H1 (cell line): ENCODE results near the gene CAP2. TPM values are rescaled to one million over a fixed set of nuclear protein-coding genes. Genes with fewer than 3 reads are reported as not detected.

Source experiments
- CTCF ChIA-PET: fragments of 300-600 bp; sonication (Branson Sonifier 250); formaldehyde crosslinking; loops from one replicate; lab custom pipeline; 2021; ENCODE audit not compliant: partially characterized antibody; lab: Charles Lee
- POLR2A ChIA-PET: fragments of 300-600 bp; sonication (Branson Sonifier 250); formaldehyde crosslinking; loops from one replicate; lab custom pipeline; 2021; ENCODE audit warnings: inconsistent platforms; ENCODE audit not compliant: partially characterized antibody; lab: Charles Lee
- DNase-seq, 2 experiments: peaks; one replicate each; pipeline versions ENCODE4 v3.0.0 to v3.0.0-alpha.2; 2010 to 2022; ENCODE audit warnings: low spot score in 2 of 2, low read depth in 1 of 2, mixed read lengths in 1 of 2
- FAIRE-seq: peaks from 2 replicates; lab custom pipeline; 2011; peaks lifted over from hg19 to GRCh38; lab: Jason Lieb, UNC
- H2AFZ ChIP-seq: 2 replicates; pipeline ENCODE4 v1.8.1; 2012; ENCODE audit warnings: low read length, inconsistent platforms
- H2AK5ac ChIP-seq: 2 replicates; pipeline ENCODE4 v1.6.1; 2013; ENCODE audit warnings: low read depth, low read length
- H2BK120ac ChIP-seq: replicated peaks from 2 replicates; pipeline ENCODE3; 2013; ENCODE audit warnings: low read depth, low read length, inconsistent platforms
- H2BK12ac ChIP-seq: 2 replicates; pipeline ENCODE4 v1.6.1; 2013; ENCODE audit warnings: low read depth, low read length
- H2BK15ac ChIP-seq: 2 replicates; pipeline ENCODE4 v1.6.1; 2013; ENCODE audit warnings: low read length
- H2BK20ac ChIP-seq: 2 replicates; pipeline ENCODE4 v1.6.1; 2013; ENCODE audit warnings: low read length
- H2BK5ac ChIP-seq: 2 replicates; pipeline ENCODE4 v1.6.1; 2013; ENCODE audit warnings: low read depth, low read length
- H3K14ac ChIP-seq: 2 replicates; pipeline ENCODE4 v1.6.1; 2013; ENCODE audit warnings: inconsistent platforms; ENCODE audit not compliant: insufficient read length
- H3K18ac ChIP-seq: 2 replicates; pipeline ENCODE4 v1.6.1; 2013; ENCODE audit warnings: low read length; ENCODE audit errors: extremely low read depth
- H3K23ac ChIP-seq: 2 replicates; pipeline ENCODE4 v1.6.1; 2013; ENCODE audit warnings: inconsistent platforms; ENCODE audit not compliant: insufficient read length
- H3K23me2 ChIP-seq: 2 replicates; pipeline ENCODE4 v1.6.1; 2013; ENCODE audit warnings: low read depth, low read length
- H3K27ac ChIP-seq: 2 replicates; pipeline ENCODE4 v1.6.1; 2011; ENCODE audit warnings: low read depth, low read length, inconsistent platforms
- H3K27me3 ChIP-seq, 4 experiments: replicated peaks in 1 of 4; 1 replicate in 1 of 4; 2 replicates in 3 of 4; pipeline versions ENCODE4 v1.6.1 to v1.8.1; 2011 to 2013; ENCODE audit warnings: low read length in 3 of 4, mild to moderate bottlenecking in 3 of 4, inconsistent platforms in 2 of 4, mixed read lengths in 2 of 4, moderate library complexity in 1 of 4; ENCODE audit not compliant: control insufficient read depth in 3 of 4, insufficient read depth in 3 of 4; ENCODE audit errors: extremely low read depth in 1 of 4
- H3K36me3 ChIP-seq, 4 experiments: 2 replicates each; pipeline versions ENCODE4 v1.6.1 to v1.8.1; 2011 to 2013; ENCODE audit warnings: mild to moderate bottlenecking in 4 of 4, low read length in 3 of 4, moderate library complexity in 2 of 4, control low read depth in 1 of 4, inconsistent platforms in 1 of 4; ENCODE audit not compliant: insufficient read depth in 4 of 4, control insufficient read depth in 2 of 4
- H3K4ac ChIP-seq: replicated peaks from 2 replicates; pipeline ENCODE3; 2013; ENCODE audit warnings: low read length, low read depth, mixed read lengths, inconsistent platforms; ENCODE audit not compliant: insufficient read length
- H3K4me1 ChIP-seq, 4 experiments: replicated peaks in 1 of 4; 1 replicate in 1 of 4; 2 replicates in 3 of 4; pipeline versions ENCODE4 v1.6.1 to v1.8.1; 2011 to 2013; ENCODE audit warnings: low read length in 3 of 4, inconsistent platforms in 2 of 4, mixed read lengths in 1 of 4; ENCODE audit not compliant: insufficient read depth in 4 of 4, control insufficient read depth in 3 of 4
- H3K4me2 ChIP-seq, 2 experiments: 2 replicates each; pipeline versions ENCODE4 v1.6.1 to v1.8.1; 2011 to 2013; ENCODE audit warnings: low read depth in 2 of 2, low read length in 2 of 2, control low read depth in 1 of 2, inconsistent platforms in 1 of 2, mild to moderate bottlenecking in 1 of 2; ENCODE audit not compliant: insufficient read depth in 1 of 2
- H3K4me3 ChIP-seq, 4 experiments: fragments of 200-600, 300-600 bp in 1 of 4; sonication (generic), shearing (Covaris generic), sonication (Bioruptor Twin) in 1 of 4; 2 replicates each; pipeline versions ENCODE4 v1.5.1 to v1.8.1; 2011 to 2016; ENCODE audit warnings: low read length in 4 of 4, low read depth in 3 of 4, control low read depth in 2 of 4, inconsistent platforms in 2 of 4, mild to moderate bottlenecking in 2 of 4, mixed read lengths in 1 of 4, moderate library complexity in 1 of 4; ENCODE audit not compliant: insufficient read depth in 2 of 4; ENCODE audit errors: extremely low read depth in 1 of 4
- H3K56ac ChIP-seq: replicated peaks from 2 replicates; pipeline ENCODE3; 2013; ENCODE audit warnings: low read depth, mild to moderate bottlenecking, mixed read lengths, low read length, inconsistent platforms; ENCODE audit not compliant: insufficient read length
- H3K79me1 ChIP-seq: 2 replicates; pipeline ENCODE4 v1.6.1; 2013; ENCODE audit warnings: low read depth, low read length, control low read depth
- H3K79me2 ChIP-seq, 2 experiments: 2 replicates each; pipeline versions ENCODE4 v1.6.1 to v1.8.1; 2012 to 2013; ENCODE audit warnings: low read length in 2 of 2, mild to moderate bottlenecking in 2 of 2, inconsistent platforms in 1 of 2; ENCODE audit not compliant: insufficient read depth in 2 of 2, control insufficient read depth in 1 of 2
- H3K9ac ChIP-seq, 4 experiments: replicated peaks in 1 of 4; 1 replicate in 1 of 4; 2 replicates in 3 of 4; pipeline versions ENCODE4 v1.6.1 to v1.8.1; 2011 to 2013; ENCODE audit warnings: low read depth in 3 of 4, low read length in 3 of 4, control low read depth in 2 of 4, mild to moderate bottlenecking in 2 of 4, moderate library complexity in 2 of 4, inconsistent platforms in 1 of 4; ENCODE audit errors: extremely low read depth in 1 of 4
- H3K9me3 ChIP-seq, 2 experiments: 2 replicates each; pipeline versions ENCODE4 v1.6.1 to v1.8.1; 2012 to 2013; ENCODE audit warnings: mild to moderate bottlenecking in 2 of 2, moderate library complexity in 2 of 2, control low read depth in 1 of 2, inconsistent platforms in 1 of 2, low read depth in 1 of 2, low read length in 1 of 2, mixed read lengths in 1 of 2; ENCODE audit not compliant: insufficient read depth in 2 of 2
- H4K20me1 ChIP-seq, 2 experiments: replicated peaks in 1 of 2; 2 replicates each; pipeline versions ENCODE3 to v1.8.1; 2011 to 2013; ENCODE audit warnings: inconsistent platforms in 2 of 2, low read length in 2 of 2, mild to moderate bottlenecking in 1 of 2; ENCODE audit not compliant: insufficient read depth in 2 of 2, control insufficient read depth in 1 of 2
- H4K5ac ChIP-seq: 2 replicates; pipeline ENCODE4 v1.6.1; 2013; ENCODE audit warnings: low read length, low read depth, mixed read lengths, inconsistent platforms; ENCODE audit not compliant: insufficient read length
- H4K8ac ChIP-seq: 2 replicates; pipeline ENCODE4 v1.8.0; 2013; ENCODE audit warnings: mild to moderate bottlenecking, moderate library complexity, low read length, inconsistent platforms; ENCODE audit not compliant: insufficient read depth; ENCODE audit errors: extremely low read depth
- H4K91ac ChIP-seq: replicated peaks from 2 replicates; pipeline ENCODE3; 2013; ENCODE audit warnings: low read length, mixed read lengths, inconsistent platforms; ENCODE audit not compliant: insufficient read length
- CHD1 ChIP-seq: IDR thresholded peaks from 2 replicates; pipeline ENCODE4 v1.6.1; 2012; ENCODE audit warnings: low read depth, low read length, improper control_type of control experiment
- JUN ChIP-seq: IDR thresholded peaks from 2 replicates; pipeline ENCODE4 v1.6.1; 2011; ENCODE audit warnings: low read depth, mild to moderate bottlenecking, improper control_type of control experiment, low read length
- KDM4A ChIP-seq: IDR thresholded peaks from one replicate; pipeline ENCODE4 v1.7.1; 2012; ENCODE audit warnings: low read depth, mild to moderate bottlenecking, moderate library complexity, low read length, inconsistent platforms; ENCODE audit not compliant: severe bottlenecking
- NANOG ChIP-seq: IDR thresholded peaks from 2 replicates; pipeline ENCODE4 v1.6.1; 2011; ENCODE audit warnings: low read length, low read depth, mild to moderate bottlenecking, inconsistent platforms; ENCODE audit not compliant: insufficient read depth, poor library complexity, severe bottlenecking
- WGBS, 2 experiments: shearing (Covaris generic) in 1 of 2; methylation state at CpG; one replicate each; pipeline versions ENCODE4 v1.1.6 to v1.1.7; 2013 to 2015; ENCODE audit warnings: low lambda C conversion rate in 2 of 2, mixed read lengths in 2 of 2, inconsistent platforms in 1 of 2, low coverage in 1 of 2, missing lambda C conversion rate in 1 of 2; ENCODE audit not compliant: insufficient replicate concordance in 2 of 2, insufficient coverage in 1 of 2, insufficient read length in 1 of 2; ENCODE audit errors: extremely low coverage in 1 of 2, missing lambda C conversion rate in 1 of 2; 5-methylcytosine and 5-hydroxymethylcytosine counted together
- polyA plus RNA-seq, 7 experiments: library from polyadenylated mRNA; depleted of rRNA in 3 of 7; stranded (reverse) in 5 of 7; unstranded in 2 of 7; fragments of >200 nt in 5 of 7; fragments of 200-250 nt in 2 of 7; gene quantifications; 1 replicate in 5 of 7; 2 replicates in 1 of 7; 4 replicates in 1 of 7; pipeline versions ENCODE4 v1.2.1 to v1.2.3, GENCODE V29; 2011 to 2013; ENCODE audit warnings: missing spikeins in 2 of 7, mixed read lengths in 2 of 7
- total RNA-seq: library from RNA; stranded (reverse); fragmentation: NEBNext Ultra II Directional; extraction: Animal tissue kit (Norgen Biotek cat#: 25700); gene quantifications from 2 replicates; pipeline ENCODE4 v1.2.1, GENCODE V29; 2021

The CAP2 gene
- total and polyA plus RNA-seq, 2 of the 8 experiments (the other 6 are each of a cell fraction or from before 2014, with no cell fraction given), result 7.2 to 10.0 TPM

DNA sequence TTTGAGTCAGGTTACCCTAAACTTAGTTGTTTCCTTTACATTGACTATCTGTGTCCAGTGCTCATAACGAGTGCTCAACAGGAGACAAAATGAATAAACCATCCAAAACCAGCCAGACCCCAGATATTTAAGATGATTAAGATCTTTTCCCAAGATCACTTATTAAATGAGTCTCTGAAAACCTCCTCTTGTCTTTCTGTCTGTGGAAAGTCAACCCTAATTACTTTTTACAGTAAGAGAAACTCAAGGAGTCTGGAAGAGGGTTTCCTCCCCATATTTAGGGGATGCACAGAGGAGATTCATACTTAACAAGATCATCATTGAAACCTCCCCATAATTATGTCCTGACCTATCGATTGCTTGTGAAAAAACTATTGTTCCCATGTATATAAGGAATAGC lies 84.0 kb downstream of the CAP2 start:
- H4K91ac ChIP-seq, result no peak overlapping the region
- no peak overlapping the region for H3K23ac ChIP-seq
- no peaks in the 10 kb centered on the region for H3K79me1 ChIP-seq
- 97% methylated on average over 2 of the region's 2 CpGs; no CpG with 5 or more reads in 1 of the 2 experiments for WGBS, 2 experiments
- H2BK20ac ChIP-seq, result no peak overlapping the region
- no peaks in the 10 kb centered on the region for H3K4me1 ChIP-seq
- H3K18ac ChIP-seq, result no peak overlapping the region
- no peak overlapping the region for H3K9ac ChIP-seq
- no peaks in the 10 kb centered on the region for H3K79me2 ChIP-seq
- no peak overlapping the region for H2AFZ ChIP-seq
- H3K14ac ChIP-seq, result no peak overlapping the region
- H3K27ac ChIP-seq, result no peak overlapping the region
- no peaks in the 10 kb centered on the region for H3K27me3 ChIP-seq
- no peak overlapping the region for H2BK5ac ChIP-seq
- H2AK5ac ChIP-seq, result no peak overlapping the region
- no peak overlapping the region for H3K4ac ChIP-seq
- DNase-seq (no peak), FAIRE-seq (no peak)
- no peak overlapping the region for H3K4me2 ChIP-seq
- no peak overlapping the region for H3K4me3 ChIP-seq
- no peak overlapping the region for H3K56ac ChIP-seq
- CTCF ChIA-PET, result no interaction called here
- no peaks in the 10 kb centered on the region for H3K36me3 ChIP-seq
- no peak overlapping the region for H2BK15ac ChIP-seq
- H2BK120ac ChIP-seq, result no peak overlapping the region
- H3K23me2 ChIP-seq, result no peaks in the 10 kb centered on the region
- H4K20me1 ChIP-seq, result no peaks in the 10 kb centered on the region
- no peaks in the 10 kb centered on the region for H3K9me3 ChIP-seq
- no peak overlapping the region for H4K8ac ChIP-seq
- POLR2A ChIA-PET, result interaction anchor here (0.6 kb wide), 1 partner anchor 16 kb away, joined by 3 read pairs; no protein-coding TSS in a partner anchor
- TF ChIP-seq NANOG (no peak), CHD1 (no peak), JUN (no peak), KDM4A (no peak)
- H4K5ac ChIP-seq, result no peak overlapping the region
- H2BK12ac ChIP-seq, result no peak overlapping the region
